K562 (cell line): ENCODE measurements around the gene ETS1. TPM values are rescaled to one million over a fixed set of nuclear protein-coding genes. Genes with fewer than 3 reads are reported as not detected.

Experiments used
- ATAC-seq: fragments of 200-7000 bp; cut with Tn5 transposase; 3 replicates; pipeline ENCODE4 v1.9.1; 2020; ENCODE audit warnings: moderate library complexity
- BruUV-seq: library from RNA; stranded (reverse); fragments of 400-500 nt; replicated peaks from 2 replicates; lab custom pipeline; 2021; lab: Mats Ljungman, UMichigan
- CTCF ChIA-PET: fragments of 300-600 bp; formaldehyde crosslinking; extraction: SDS; loops from one replicate; lab custom pipeline; 2021; ENCODE audit warnings: low intra/inter-chr PET ratio; lab: Yijun Ruan, JAX
- POLR2A ChIA-PET: fragments of 300-600, 350-650 bp; sonication (Branson Sonifier 250); formaldehyde crosslinking; extraction: SDS; loops from one replicate; lab custom pipeline; 2021; ENCODE audit warnings: antibody characterized with exemption, inconsistent platforms; lab: Yijun Ruan, JAX
- DNase-seq, 4 experiments: peaks; one replicate each; pipeline versions ENCODE4 v3.0.0 to v3.0.0-alpha.2; 2011 to 2018; ENCODE audit warnings: low spot score in 3 of 4, mixed read lengths in 3 of 4; ENCODE audit errors: extremely low read depth in 1 of 4
- FAIRE-seq: peaks from 2 replicates; lab custom pipeline; 2011; peaks lifted over from hg19 to GRCh38; lab: Jason Lieb, UNC
- H2AFZ ChIP-seq: 2 replicates; pipeline ENCODE4 v1.6.0; 2011; ENCODE audit warnings: low read depth, low read length, control low read depth, inconsistent platforms
- H3K27ac ChIP-seq: fragments of 200-600 bp; 3 replicates; pipeline ENCODE4 v1.8.0; 2011; ENCODE audit warnings: low read depth, mild to moderate bottlenecking, control low read depth, inconsistent platforms, low read length, moderate library complexity, mixed read lengths; ENCODE audit errors: extremely low read depth
- H3K27me3 ChIP-seq, 2 experiments: fragments of 300-600 bp in 1 of 2; 2 replicates in 1 of 2; 3 replicates in 1 of 2; pipeline versions ENCODE4 v1.6.0 to v1.8.0; 2011; ENCODE audit warnings: inconsistent platforms in 2 of 2, low read length in 2 of 2, mild to moderate bottlenecking in 1 of 2, mixed read lengths in 1 of 2, moderate library complexity in 1 of 2; ENCODE audit not compliant: control insufficient read depth in 2 of 2, insufficient read depth in 2 of 2
- H3K36me3 ChIP-seq: fragments of 300-600 bp; 3 replicates; pipeline ENCODE4 v1.8.0; 2011; ENCODE audit warnings: mild to moderate bottlenecking, low read length, inconsistent platforms; ENCODE audit not compliant: control insufficient read depth, insufficient read depth
- H3K4me1 ChIP-seq, 2 experiments: fragments of 200-600 bp in 1 of 2; replicated peaks in 1 of 2; 2 replicates in 1 of 2; 3 replicates in 1 of 2; pipeline versions ENCODE4 v1.5.1 to v1.8.0; 2011; ENCODE audit warnings: inconsistent platforms in 2 of 2, low read length in 2 of 2, mild to moderate bottlenecking in 1 of 2, mixed read lengths in 1 of 2, moderate library complexity in 1 of 2; ENCODE audit not compliant: control insufficient read depth in 2 of 2, insufficient read depth in 2 of 2
- H3K4me2 ChIP-seq: 2 replicates; pipeline ENCODE4 v1.6.1; 2011; ENCODE audit warnings: low read length, control low read depth, inconsistent platforms, mixed read lengths; ENCODE audit not compliant: insufficient read depth
- H3K4me3 ChIP-seq: fragments of 200-600 bp; sonication (generic), shearing (Covaris generic); 2 replicates; pipeline ENCODE4 v1.5.1; 2016; ENCODE audit warnings: control low read depth, inconsistent platforms
- H3K79me2 ChIP-seq: fragments of 200-600 bp; 3 replicates; pipeline ENCODE4 v1.8.0; 2011; ENCODE audit warnings: low read length, inconsistent platforms; ENCODE audit not compliant: control insufficient read depth, insufficient read depth
- H3K9ac ChIP-seq, 2 experiments: 2 replicates each; pipeline versions ENCODE4 v1.6.0 to v1.6.1; 2011; ENCODE audit warnings: low read depth in 2 of 2, low read length in 2 of 2, control low read depth in 1 of 2, inconsistent platforms in 1 of 2, mild to moderate bottlenecking in 1 of 2, mixed read lengths in 1 of 2; ENCODE audit not compliant: insufficient read depth in 1 of 2
- H3K9me1 ChIP-seq: one replicate; pipeline ENCODE4 v1.6.0; 2011; ENCODE audit warnings: inconsistent platforms, mild to moderate bottlenecking, low read length, moderate library complexity; ENCODE audit not compliant: control insufficient read depth, insufficient read depth
- H3K9me3 ChIP-seq: replicated peaks from 2 replicates; pipeline ENCODE4 v1.5.1; 2011; ENCODE audit warnings: low read depth, low read length, inconsistent platforms; ENCODE audit not compliant: control insufficient read depth, insufficient read depth
- H4K20me1 ChIP-seq: replicated peaks from 2 replicates; pipeline ENCODE4 v1.6.1; 2011; ENCODE audit warnings: low read length, inconsistent platforms, mixed read lengths; ENCODE audit not compliant: control insufficient read depth, insufficient read depth
- CXXC5 ChIP-seq: fragments of 250-450 bp; sonication (Bioruptor Pico); IDR thresholded peaks from 2 replicates; pipeline ENCODE4 v1.8.0; 2022; ENCODE audit warnings: inconsistent platforms, mild to moderate bottlenecking, moderate library complexity
- GABPA ChIP-seq: fragments of 200-800 bp; sonication (Bioruptor generic); conservative IDR thresholded peaks from 2 replicates; pipeline ENCODE4 v1.6.1; 2016; ENCODE audit warnings: low read depth, missing genetic modification characterization, missing compliant biosample characterization
- GATA2 ChIP-seq: sonication (generic); formaldehyde crosslinking; IDR thresholded peaks from 2 replicates; pipeline ENCODE4 v1.4.0; 2020; ENCODE audit warnings: mild to moderate bottlenecking, missing genetic modification reagents
- RFX7 ChIP-seq: fragments of 250-450 bp; sonication (Bioruptor Pico); IDR thresholded peaks from 2 replicates; pipeline ENCODE4 v1.5.1; 2021; ENCODE audit warnings: mild to moderate bottlenecking
- U2AF2 ChIP-seq: fragments of 200-400 bp; formaldehyde crosslinking; optimal IDR thresholded peaks from 2 replicates; pipeline ENCODE3; 2017; ENCODE audit warnings: low read depth, mild to moderate bottlenecking, low read length
- ZNF232 ChIP-seq: sonication (generic); formaldehyde crosslinking; IDR thresholded peaks from 2 replicates; pipeline ENCODE4 v1.8.0; 2022; ENCODE audit warnings: mild to moderate bottlenecking, missing genetic modification reagents
- ZNF79 ChIP-seq: fragments of 250-450 bp; sonication (Bioruptor Pico); IDR thresholded peaks from 2 replicates; pipeline ENCODE4 v1.4.0; 2020; ENCODE audit warnings: low read depth, mild to moderate bottlenecking, moderate library complexity
- WGBS: fragments of 100-300 bp; shearing (Covaris generic); methylation state at CpG from one replicate; pipeline ENCODE4 v1.1.6; 2016; ENCODE audit warnings: low coverage, mixed read lengths; ENCODE audit not compliant: insufficient coverage; ENCODE audit errors: missing lambda C conversion rate; 5-methylcytosine and 5-hydroxymethylcytosine counted together
- in situ Hi-C: fragments of 300-500 bp; cut with MboI; formaldehyde crosslinking; loops from 4 replicates; pipeline ENCODE4 v1.15.0; 2018; ENCODE audit warnings: inconsistent platforms, mixed read lengths
- intact Hi-C: fragments of 100-400 bp; cut with micrococcal nuclease; formaldehyde crosslinking; loops from 2 replicates; pipeline ENCODE4 v1.14.2; 2022
- polyA plus RNA-seq, 8 experiments: library from polyadenylated mRNA; depleted of rRNA in 4 of 8; stranded (reverse) in 5 of 8; unstranded in 3 of 8; fragments of >200 nt; fragmentation: Nextera tagmentation in 2 of 8; fragmentation: Illumina TruSeq in 1 of 8; extraction: Ambion mirVana in 2 of 8; extraction: Trizol in 1 of 8; gene quantifications; 2 replicates each; pipeline versions ENCODE4 v1.2.1 to v1.2.3, GENCODE V29; 2011 to 2014; ENCODE audit warnings: inconsistent platforms in 1 of 8, missing spikeins in 1 of 8
- total RNA-seq, 7 experiments: library from RNA; depleted of rRNA in 6 of 7; stranded (reverse); fragments of >200 nt in 6 of 7; fragmentation: Illumina TruSeq in 2 of 7; extraction: Trizol in 2 of 7; gene quantifications; 2 replicates each; pipeline versions ENCODE4 v1.2.1 to v1.2.3, GENCODE V29; 2011 to 2021; ENCODE audit warnings: low replicate concordance in 1 of 7
- TF ChIP-seq, protein P1 (sequence below), 2 experiments: fragments of 200-800 bp in 1 of 2; sonication (Bioruptor generic) in 1 of 2; sonication (generic) in 1 of 2; formaldehyde crosslinking in 1 of 2; IDR thresholded peaks in 1 of 2; conservative IDR thresholded peaks in 1 of 2; 2 replicates each; pipeline versions ENCODE4 v1.5.0 to v1.6.1; 2016 to 2020; ENCODE audit warnings: missing compliant biosample characterization in 1 of 2, missing genetic modification characterization in 1 of 2, missing genetic modification reagents in 1 of 2
- TF ChIP-seq, protein P2 (sequence below): IDR thresholded peaks from 3 replicates; pipeline ENCODE4 v1.6.1; 2011; ENCODE audit warnings: borderline replicate concordance, mild to moderate bottlenecking; ENCODE audit not compliant: insufficient read length, insufficient read depth
- TF ChIP-seq, protein P3 (sequence below): sonication (generic); formaldehyde crosslinking; IDR thresholded peaks from 2 replicates; pipeline ENCODE4 v1.8.1; 2023; ENCODE audit warnings: mild to moderate bottlenecking, missing genetic modification reagents
- TF ChIP-seq, protein P4 (sequence below): fragments of 450-650 bp; conservative IDR thresholded peaks from 2 replicates; pipeline ENCODE4 v1.6.1; 2016; ENCODE audit warnings: missing genetic modification characterization, low read depth, mild to moderate bottlenecking, control low read depth, missing compliant biosample characterization

ETS1 gene
- total and polyA plus RNA-seq, 9 of the 15 experiments (the other 6 are each of a cell fraction or from before 2014, with no cell fraction given): 0.04 to 1.4 (median 0.23) TPM

DNA sequence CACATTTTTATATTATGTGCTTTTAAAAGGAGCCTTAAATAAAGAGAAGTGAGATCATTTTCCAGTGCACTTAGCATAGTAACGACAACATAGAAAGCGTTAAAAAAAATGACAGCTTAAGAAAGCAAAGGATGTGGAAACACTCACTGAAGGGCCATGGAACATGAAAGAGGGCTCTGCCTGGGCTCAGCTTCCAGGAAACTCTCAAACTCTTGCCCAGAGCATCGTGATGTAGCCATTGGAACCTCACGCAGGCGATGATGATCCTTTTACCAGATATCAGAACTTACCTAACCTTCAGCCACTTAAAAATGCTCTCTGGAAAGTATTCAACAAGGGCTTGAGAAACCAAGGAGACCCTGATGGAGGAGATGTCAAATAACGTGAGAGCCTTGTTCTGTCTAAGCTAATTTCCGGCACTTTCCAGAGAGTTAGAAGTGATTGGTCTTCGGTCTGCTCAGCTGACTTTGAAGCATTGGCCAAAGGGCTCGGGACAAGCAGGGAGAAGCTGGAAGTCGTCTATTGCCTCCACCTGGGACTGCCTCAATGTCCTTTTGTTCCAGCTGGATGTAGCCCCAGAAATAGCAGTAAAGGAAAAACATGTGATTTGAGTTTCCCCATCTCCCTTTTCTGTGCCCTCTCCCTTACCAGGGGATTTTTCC is 21.5 kb upstream of the ETS1 start (continued):
- TF ChIP-seq, protein P1, sequence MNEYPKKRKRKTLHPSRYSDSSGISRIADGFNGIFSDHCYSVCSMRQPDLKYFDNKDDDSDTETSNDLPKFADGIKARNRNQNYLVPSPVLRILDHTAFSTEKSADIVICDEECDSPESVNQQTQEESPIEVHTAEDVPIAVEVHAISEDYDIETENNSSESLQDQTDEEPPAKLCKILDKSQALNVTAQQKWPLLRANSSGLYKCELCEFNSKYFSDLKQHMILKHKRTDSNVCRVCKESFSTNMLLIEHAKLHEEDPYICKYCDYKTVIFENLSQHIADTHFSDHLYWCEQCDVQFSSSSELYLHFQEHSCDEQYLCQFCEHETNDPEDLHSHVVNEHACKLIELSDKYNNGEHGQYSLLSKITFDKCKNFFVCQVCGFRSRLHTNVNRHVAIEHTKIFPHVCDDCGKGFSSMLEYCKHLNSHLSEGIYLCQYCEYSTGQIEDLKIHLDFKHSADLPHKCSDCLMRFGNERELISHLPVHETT (CRISPR knock-in tag; conservative IDR thresholded peaks at IDR 0.05 in 1 of 2, IDR thresholded peaks at IDR 0.05 in 1 of 2): no peak
- no peak for TF ChIP-seq RFX7 (CRISPR knock-in tag)
- TF ChIP-seq CXXC5 (CRISPR knock-in tag): no peak

DNA sequence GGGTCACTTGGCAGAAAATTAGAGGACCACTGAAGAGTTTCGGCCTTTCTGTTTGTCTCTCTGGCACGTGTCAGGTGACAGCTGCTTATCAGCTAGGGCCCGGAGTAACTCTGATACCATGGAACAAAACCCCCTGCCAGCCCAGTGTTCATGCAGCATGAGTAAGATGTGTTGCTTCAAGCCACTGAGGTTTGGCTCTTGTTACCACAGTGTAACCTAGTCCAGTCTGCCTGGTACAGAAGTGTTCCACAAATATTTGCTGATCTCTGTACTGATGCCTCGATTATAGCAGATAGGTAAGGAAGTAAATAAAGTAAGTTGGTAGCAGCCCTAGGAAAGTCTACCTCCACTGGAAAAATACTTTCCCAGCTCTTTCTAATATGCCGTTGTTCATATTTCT is 20.5 kb upstream of the ETS1 start:
- WGBS: 0% methylated on average over 5 of the region's 5 CpGs
- in situ Hi-C loops: no loop called here
- ATAC-seq: no peak

More for the DNA sequence above, 20.5 kb upstream of the ETS1 start:
- Histone ChIP-seq H3K36me3 (no peaks in the 10 kb centered on the region), H3K4me1 (no peaks in the 10 kb centered on the region), H3K4me2 (no peak overlapping the region), H3K9me1 (no peaks in the 10 kb centered on the region), H3K79me2 (no peaks in the 10 kb centered on the region), H3K27me3 (no peaks in the 10 kb centered on the region), H4K20me1 (no peaks in the 10 kb centered on the region), H3K4me3 (no peak overlapping the region), H3K9ac (no peak overlapping the region), H2AFZ (no peak overlapping the region), H3K9me3 (no peaks in the 10 kb centered on the region), H3K27ac (no peak overlapping the region)
- CTCF ChIA-PET: no interaction called here
- intact Hi-C loops: no loop called here
- FAIRE-seq (no peak), DNase-seq (no peak)
- TF ChIP-seq GATA2 (CRISPR knock-in tag) (no peak), ZNF232 (CRISPR knock-in tag) (no peak), U2AF2 (no peak), ZNF79 (CRISPR knock-in tag) (no peak), GABPA (no peak)
- TF ChIP-seq, protein P2, sequence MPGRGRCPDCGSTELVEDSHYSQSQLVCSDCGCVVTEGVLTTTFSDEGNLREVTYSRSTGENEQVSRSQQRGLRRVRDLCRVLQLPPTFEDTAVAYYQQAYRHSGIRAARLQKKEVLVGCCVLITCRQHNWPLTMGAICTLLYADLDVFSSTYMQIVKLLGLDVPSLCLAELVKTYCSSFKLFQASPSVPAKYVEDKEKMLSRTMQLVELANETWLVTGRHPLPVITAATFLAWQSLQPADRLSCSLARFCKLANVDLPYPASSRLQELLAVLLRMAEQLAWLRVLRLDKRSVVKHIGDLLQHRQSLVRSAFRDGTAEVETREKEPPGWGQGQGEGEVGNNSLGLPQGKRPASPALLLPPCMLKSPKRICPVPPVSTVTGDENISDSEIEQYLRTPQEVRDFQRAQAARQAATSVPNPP: no peak
- TF ChIP-seq, protein P3, sequence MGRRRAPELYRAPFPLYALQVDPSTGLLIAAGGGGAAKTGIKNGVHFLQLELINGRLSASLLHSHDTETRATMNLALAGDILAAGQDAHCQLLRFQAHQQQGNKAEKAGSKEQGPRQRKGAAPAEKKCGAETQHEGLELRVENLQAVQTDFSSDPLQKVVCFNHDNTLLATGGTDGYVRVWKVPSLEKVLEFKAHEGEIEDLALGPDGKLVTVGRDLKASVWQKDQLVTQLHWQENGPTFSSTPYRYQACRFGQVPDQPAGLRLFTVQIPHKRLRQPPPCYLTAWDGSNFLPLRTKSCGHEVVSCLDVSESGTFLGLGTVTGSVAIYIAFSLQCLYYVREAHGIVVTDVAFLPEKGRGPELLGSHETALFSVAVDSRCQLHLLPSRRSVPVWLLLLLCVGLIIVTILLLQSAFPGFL (CRISPR knock-in tag): no peak
- TF ChIP-seq, protein P4, sequence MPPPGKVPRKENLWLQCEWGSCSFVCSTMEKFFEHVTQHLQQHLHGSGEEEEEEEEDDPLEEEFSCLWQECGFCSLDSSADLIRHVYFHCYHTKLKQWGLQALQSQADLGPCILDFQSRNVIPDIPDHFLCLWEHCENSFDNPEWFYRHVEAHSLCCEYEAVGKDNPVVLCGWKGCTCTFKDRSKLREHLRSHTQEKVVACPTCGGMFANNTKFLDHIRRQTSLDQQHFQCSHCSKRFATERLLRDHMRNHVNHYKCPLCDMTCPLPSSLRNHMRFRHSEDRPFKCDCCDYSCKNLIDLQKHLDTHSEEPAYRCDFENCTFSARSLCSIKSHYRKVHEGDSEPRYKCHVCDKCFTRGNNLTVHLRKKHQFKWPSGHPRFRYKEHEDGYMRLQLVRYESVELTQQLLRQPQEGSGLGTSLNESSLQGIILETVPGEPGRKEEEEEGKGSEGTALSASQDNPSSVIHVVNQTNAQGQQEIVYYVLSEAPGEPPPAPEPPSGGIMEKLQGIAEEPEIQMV (tag): no peak
- no TSS peak for BruUV-seq
- POLR2A ChIA-PET: no interaction called here
